ENCODE measurements around the gene FITM1.

Gene FITM1

DNA sequence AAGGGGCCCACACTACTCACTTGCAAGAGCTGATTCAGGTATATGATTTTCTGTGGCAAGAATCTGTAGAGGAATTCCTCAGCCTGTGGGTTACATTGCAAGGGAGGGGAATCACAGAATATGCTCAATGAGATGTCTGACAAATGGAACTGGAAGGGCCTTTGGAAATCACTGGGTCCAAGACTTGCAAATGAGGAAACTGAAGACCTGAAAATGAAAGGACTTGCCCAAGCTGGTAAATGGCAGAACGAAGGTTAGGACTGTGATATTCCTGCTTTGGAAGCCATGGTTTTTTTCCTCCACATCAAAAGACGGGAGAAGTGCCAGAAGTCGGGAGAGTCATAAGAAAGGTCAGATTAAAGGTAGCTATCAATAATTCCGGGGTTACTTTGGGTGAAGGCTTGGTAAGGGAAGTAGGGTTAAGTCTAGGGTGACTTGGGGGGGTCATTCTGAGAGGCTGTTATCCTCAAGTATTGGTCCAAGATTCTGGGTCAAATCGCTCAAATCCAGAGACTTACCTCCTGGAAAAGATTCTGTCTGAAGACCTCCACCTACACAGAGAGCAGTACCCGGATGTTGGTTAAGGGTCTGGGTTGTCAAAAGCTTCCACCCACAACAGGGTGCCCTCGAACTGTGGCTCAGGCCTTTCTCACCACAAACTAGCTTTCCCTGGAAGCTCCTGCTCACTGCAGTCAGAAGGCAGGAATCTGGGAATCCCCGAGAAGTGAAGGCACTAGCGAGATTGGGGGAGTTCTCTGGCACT, 15.4 kb downstream of the FITM1 start:
- Histone ChIP-seq H3K4me3 (ENCODE audit: low read depth, low read length) (peak overlapping the region; percentile 90), H3K27ac (ENCODE audit: low read depth, low read length) (no peak overlapping the region), H3K27me3 (ENCODE audit: control insufficient read depth, insufficient read depth, low read length) (no peaks in the 10 kb centered on the region), H3K4me1 (ENCODE audit: control insufficient read depth, insufficient read depth, low read length) (peaks cover 14% of the 10 kb centered on the region), H3K9ac (ENCODE audit: low read length) (peak overlapping the region; percentile 82), H3K9me3 (ENCODE audit: control insufficient read depth, insufficient read depth, low read depth, low read length) (no peaks in the 10 kb centered on the region), H3K36me3 (ENCODE audit: control insufficient read depth, insufficient read depth, low read length) (peaks cover 31% of the 10 kb centered on the region)

GRCh38 chr14:24146453-24146977, 16.1 kb downstream of the FITM1 start, which contains the start of gene PSME2:
Gene PSME2, minus strand, starts transcription at chr14:24146610. Its CDS starts 29 bp downstream, at chr14:24146581.
- Histone ChIP-seq H3K27ac (ENCODE audit: low read depth, low read length) (peak within 1 kb of the TSS; percentile 38; the same call in 1 of the 2 replicates), H3K27me3 (ENCODE audit: control insufficient read depth, insufficient read depth, low read length) (no peaks in the 10 kb centered on the region), H3K4me3 (ENCODE audit: low read depth, low read length) (peak within 1 kb of the TSS; percentile 90), H3K9ac (ENCODE audit: low read length) (peak within 1 kb of the TSS; percentile 82), H3K9me3 (ENCODE audit: control insufficient read depth, insufficient read depth, low read depth, low read length) (no peaks in the 10 kb centered on the region), H3K36me3 (ENCODE audit: control insufficient read depth, insufficient read depth, low read length) (peaks cover 37% of the 10 kb centered on the region), H3K4me1 (ENCODE audit: control insufficient read depth, insufficient read depth, low read length) (peaks cover 14% of the 10 kb centered on the region)

DNA sequence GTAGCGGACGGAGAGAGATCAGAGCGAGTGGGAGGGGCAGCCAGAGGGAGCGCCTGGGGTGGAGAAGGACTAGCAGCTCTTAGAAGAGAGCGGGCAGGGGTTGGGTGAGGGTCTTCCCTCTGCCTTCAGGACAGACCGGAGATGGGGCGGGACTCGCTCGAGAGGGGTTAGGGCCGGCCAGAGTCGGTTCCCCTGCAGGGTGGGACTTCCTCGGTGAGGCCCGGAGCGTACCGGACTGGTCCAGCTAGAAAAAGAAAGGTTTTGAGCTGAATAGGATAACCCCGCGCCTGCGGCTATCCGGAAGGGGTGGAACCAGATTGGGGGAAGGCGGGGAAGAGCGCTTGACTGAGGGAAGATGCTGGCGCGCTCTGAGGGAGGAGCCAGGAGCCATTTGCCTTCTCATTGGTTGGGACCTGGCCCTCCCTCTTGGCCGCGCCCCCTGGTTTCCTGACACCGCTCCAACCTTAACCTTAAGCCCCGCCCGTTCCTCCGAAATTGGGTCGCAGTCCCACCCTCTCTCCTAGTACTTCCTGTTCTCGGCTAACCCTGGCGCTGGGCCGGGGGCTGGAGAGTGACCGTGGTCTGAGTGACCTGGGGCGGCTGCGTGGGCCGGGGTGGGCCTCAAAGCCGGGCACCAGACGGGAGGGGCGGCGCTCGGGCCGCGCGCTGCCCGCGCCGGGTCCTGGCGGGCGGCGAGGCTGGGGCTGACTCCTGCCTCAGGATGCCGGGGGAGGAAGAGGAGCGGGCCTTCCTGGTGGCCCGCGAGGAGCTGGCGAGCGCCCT, 16.7 kb downstream of the FITM1 start, which contains the start of gene RNF31:
Gene RNF31 (plus strand): TSS at position 521 of the 783 bp plus-strand sequence. CDS start 201 bp downstream, at position 722.
- Histone ChIP-seq H3K4me1 (ENCODE audit: control insufficient read depth, insufficient read depth, low read length) (peaks cover 13% of the 10 kb centered on the region), H3K9me3 (ENCODE audit: control insufficient read depth, insufficient read depth, low read depth, low read length) (no peaks in the 10 kb centered on the region), H3K27me3 (ENCODE audit: control insufficient read depth, insufficient read depth, low read length) (no peaks in the 10 kb centered on the region), H3K9ac (ENCODE audit: low read length) (peak within 1 kb of the TSS; percentile 82), H3K4me3 (ENCODE audit: low read depth, low read length) (peak within 1 kb of the TSS; percentile 90), H3K27ac (ENCODE audit: low read depth, low read length) (peak within 1 kb of the TSS; percentile 38; the same call in 1 of the 2 replicates), H3K36me3 (ENCODE audit: control insufficient read depth, insufficient read depth, low read length) (peaks cover 44% of the 10 kb centered on the region)

DNA sequence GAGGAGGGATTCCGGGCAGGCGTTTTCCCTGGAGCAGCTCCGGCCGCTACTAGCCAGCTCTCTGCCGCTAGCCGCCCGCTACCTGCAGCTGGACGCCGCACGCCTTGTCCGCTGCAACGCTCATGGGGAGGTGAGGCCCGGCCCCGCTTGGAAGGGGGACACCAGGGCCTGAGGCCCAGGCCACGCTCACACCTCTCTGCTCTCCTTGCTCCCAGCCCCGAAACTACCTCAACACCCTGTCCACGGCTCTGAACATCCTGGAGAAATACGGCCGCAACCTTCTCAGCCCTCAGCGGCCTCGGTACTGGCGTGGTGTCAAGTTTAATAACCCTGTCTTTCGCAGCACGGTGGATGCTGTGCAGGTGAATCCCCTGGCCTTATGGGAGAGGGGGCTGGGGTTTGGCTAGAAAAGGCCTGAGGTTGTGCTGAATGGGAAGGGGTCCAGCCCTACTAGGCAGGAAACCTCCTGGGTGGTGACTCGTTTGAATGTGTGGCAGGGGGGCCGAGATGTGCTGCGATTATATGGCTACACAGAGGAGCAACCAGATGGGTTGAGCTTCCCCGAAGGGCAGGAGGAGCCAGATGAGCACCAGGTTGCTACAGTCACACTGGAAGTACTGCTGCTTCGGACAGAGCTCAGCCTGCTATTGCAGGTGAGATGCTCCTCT, 17.4 kb downstream of the FITM1 start:
- H3K4me3 ChIP-seq (ENCODE audit: low read depth, low read length): peak overlapping the region; percentile 90
- H3K27ac ChIP-seq (ENCODE audit: low read depth, low read length): peak overlapping the region; percentile 38; the same call in 1 of the 2 replicates
- H3K9ac ChIP-seq (ENCODE audit: low read length): peak overlapping the region; percentile 82
- peaks cover 49% of the 10 kb centered on the region for H3K36me3 ChIP-seq (ENCODE audit: control insufficient read depth, insufficient read depth, low read length)
- H3K27me3 ChIP-seq (ENCODE audit: control insufficient read depth, insufficient read depth, low read length): no peaks in the 10 kb centered on the region
- H3K9me3 ChIP-seq (ENCODE audit: control insufficient read depth, insufficient read depth, low read depth, low read length): no peaks in the 10 kb centered on the region
- H3K4me1 ChIP-seq (ENCODE audit: control insufficient read depth, insufficient read depth, low read length): peaks cover 12% of the 10 kb centered on the region

GRCh38 chr14:24149302-24149969, 19.0 kb downstream of the FITM1 start:
- H3K27ac ChIP-seq (ENCODE audit: low read depth, low read length): no peak overlapping the region
- no peaks in the 10 kb centered on the region for H3K27me3 ChIP-seq (ENCODE audit: control insufficient read depth, insufficient read depth, low read length)
- peaks cover 43% of the 10 kb centered on the region for H3K36me3 ChIP-seq (ENCODE audit: control insufficient read depth, insufficient read depth, low read length)
- no peak overlapping the region for H3K4me3 ChIP-seq (ENCODE audit: low read depth, low read length)
- H3K4me1 ChIP-seq (ENCODE audit: control insufficient read depth, insufficient read depth, low read length): peaks cover 12% of the 10 kb centered on the region
- no peak overlapping the region for H3K9ac ChIP-seq (ENCODE audit: low read length)
- no peaks in the 10 kb centered on the region for H3K9me3 ChIP-seq (ENCODE audit: control insufficient read depth, insufficient read depth, low read depth, low read length)

- Histone ChIP-seq H3K4me3 (ENCODE audit: low read depth, low read length) (no peak overlapping the region), H3K27ac (ENCODE audit: low read depth, low read length) (no peak overlapping the region), H3K27me3 (ENCODE audit: control insufficient read depth, insufficient read depth, low read length) (no peaks in the 10 kb centered on the region), H3K36me3 (ENCODE audit: control insufficient read depth, insufficient read depth, low read length) (peaks cover 45% of the 10 kb centered on the region), H3K4me1 (ENCODE audit: control insufficient read depth, insufficient read depth, low read length) (peaks cover 12% of the 10 kb centered on the region), H3K9me3 (ENCODE audit: control insufficient read depth, insufficient read depth, low read depth, low read length) (no peaks in the 10 kb centered on the region), H3K9ac (ENCODE audit: low read length) (no peak overlapping the region)
Observed at GRCh38 chr14:24150061-24150460, 19.6 kb downstream of the FITM1 start.

DNA sequence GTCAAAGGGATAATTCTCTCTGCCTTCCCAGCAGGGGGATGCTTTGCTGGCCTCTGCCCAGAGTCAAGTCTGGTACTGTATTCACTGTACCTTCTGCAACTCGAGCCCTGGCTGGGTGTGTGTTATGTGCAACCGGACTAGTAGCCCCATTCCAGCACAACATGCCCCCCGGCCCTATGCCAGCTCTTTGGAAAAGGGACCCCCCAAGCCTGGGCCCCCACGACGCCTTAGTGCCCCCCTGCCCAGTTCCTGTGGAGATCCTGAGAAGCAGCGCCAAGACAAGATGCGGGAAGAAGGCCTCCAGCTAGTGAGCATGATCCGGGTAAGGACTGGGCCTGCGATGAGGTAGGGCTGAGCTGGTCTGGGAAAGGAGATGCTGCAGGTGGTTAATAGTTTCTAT, 20.1 kb downstream of the FITM1 start:
- peaks cover 50% of the 10 kb centered on the region for H3K36me3 ChIP-seq (ENCODE audit: control insufficient read depth, insufficient read depth, low read length)
- no peak overlapping the region for H3K4me3 ChIP-seq (ENCODE audit: low read depth, low read length)

DNA sequence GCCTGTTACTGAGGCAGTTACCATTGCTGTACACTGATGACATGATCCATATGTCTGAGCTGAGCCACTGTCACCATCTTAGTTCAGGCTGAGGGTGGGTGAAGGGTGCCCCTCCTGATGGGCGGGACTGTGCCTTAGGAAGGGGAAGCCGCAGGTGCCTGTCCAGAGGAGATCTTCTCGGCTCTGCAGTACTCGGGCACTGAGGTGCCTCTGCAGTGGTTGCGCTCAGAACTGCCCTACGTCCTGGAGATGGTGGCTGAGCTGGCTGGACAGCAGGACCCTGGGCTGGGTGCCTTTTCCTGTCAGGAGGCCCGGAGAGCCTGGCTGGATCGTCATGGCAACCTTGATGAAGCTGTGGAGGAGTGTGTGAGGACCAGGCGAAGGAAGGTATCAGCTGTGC, 20.5 kb downstream of the FITM1 start:
- no peak overlapping the region for H3K9ac ChIP-seq (ENCODE audit: low read length)
- H3K27ac ChIP-seq (ENCODE audit: low read depth, low read length): no peak overlapping the region
- no peaks in the 10 kb centered on the region for H3K27me3 ChIP-seq (ENCODE audit: control insufficient read depth, insufficient read depth, low read length)
- H3K36me3 ChIP-seq (ENCODE audit: control insufficient read depth, insufficient read depth, low read length): peaks cover 54% of the 10 kb centered on the region
- no peaks in the 10 kb centered on the region for H3K9me3 ChIP-seq (ENCODE audit: control insufficient read depth, insufficient read depth, low read depth, low read length)
- no peak overlapping the region for H3K4me3 ChIP-seq (ENCODE audit: low read depth, low read length)
- H3K4me1 ChIP-seq (ENCODE audit: control insufficient read depth, insufficient read depth, low read length): peaks cover 8% of the 10 kb centered on the region; the same call in 1 of the 2 replicates

More for the DNA sequence above, 20.1 kb downstream of the FITM1 start:
- H3K4me1 ChIP-seq (ENCODE audit: control insufficient read depth, insufficient read depth, low read length): peaks cover 12% of the 10 kb centered on the region
- H3K9ac ChIP-seq (ENCODE audit: low read length): no peak overlapping the region
- no peaks in the 10 kb centered on the region for H3K9me3 ChIP-seq (ENCODE audit: control insufficient read depth, insufficient read depth, low read depth, low read length)
- no peak overlapping the region for H3K27ac ChIP-seq (ENCODE audit: low read depth, low read length)
- no peaks in the 10 kb centered on the region for H3K27me3 ChIP-seq (ENCODE audit: control insufficient read depth, insufficient read depth, low read length)

DNA sequence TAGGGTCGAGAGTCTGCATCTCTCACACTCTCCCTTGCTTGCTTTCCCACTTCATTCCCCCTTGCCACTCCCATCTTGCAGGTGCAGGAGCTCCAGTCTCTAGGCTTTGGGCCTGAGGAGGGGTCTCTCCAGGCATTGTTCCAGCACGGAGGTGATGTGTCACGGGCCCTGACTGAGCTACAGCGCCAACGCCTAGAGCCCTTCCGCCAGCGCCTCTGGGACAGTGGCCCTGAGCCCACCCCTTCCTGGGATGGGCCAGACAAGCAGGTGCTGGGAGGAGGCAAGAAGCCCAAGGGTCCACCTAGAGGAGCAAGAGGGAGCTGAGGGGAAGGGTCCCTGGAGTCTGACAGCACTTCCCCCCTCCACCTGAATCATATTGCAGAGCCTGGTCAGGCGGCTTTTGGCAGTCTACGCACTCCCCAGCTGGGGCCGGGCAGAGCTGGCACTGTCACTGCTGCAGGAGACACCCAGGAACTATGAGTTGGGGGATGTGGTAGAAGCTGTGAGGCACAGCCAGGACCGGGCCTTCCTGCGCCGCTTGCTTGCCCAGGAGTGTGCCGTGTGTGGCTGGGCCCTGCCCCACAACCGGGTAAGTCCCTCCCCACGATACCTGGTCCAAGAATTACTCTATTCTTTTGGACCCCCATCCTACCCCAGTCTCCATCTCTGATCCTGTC, 21.1 kb downstream of the FITM1 start:
- H3K4me1 ChIP-seq (ENCODE audit: control insufficient read depth, insufficient read depth, low read length): peaks cover 8% of the 10 kb centered on the region; the same call in 1 of the 2 replicates
- H3K27ac ChIP-seq (ENCODE audit: low read depth, low read length): no peak overlapping the region
- no peaks in the 10 kb centered on the region for H3K27me3 ChIP-seq (ENCODE audit: control insufficient read depth, insufficient read depth, low read length)
- H3K4me3 ChIP-seq (ENCODE audit: low read depth, low read length): no peak overlapping the region
- no peak overlapping the region for H3K9ac ChIP-seq (ENCODE audit: low read length)
- peaks cover 55% of the 10 kb centered on the region for H3K36me3 ChIP-seq (ENCODE audit: control insufficient read depth, insufficient read depth, low read length)
- H3K9me3 ChIP-seq (ENCODE audit: control insufficient read depth, insufficient read depth, low read depth, low read length): no peaks in the 10 kb centered on the region

DNA sequence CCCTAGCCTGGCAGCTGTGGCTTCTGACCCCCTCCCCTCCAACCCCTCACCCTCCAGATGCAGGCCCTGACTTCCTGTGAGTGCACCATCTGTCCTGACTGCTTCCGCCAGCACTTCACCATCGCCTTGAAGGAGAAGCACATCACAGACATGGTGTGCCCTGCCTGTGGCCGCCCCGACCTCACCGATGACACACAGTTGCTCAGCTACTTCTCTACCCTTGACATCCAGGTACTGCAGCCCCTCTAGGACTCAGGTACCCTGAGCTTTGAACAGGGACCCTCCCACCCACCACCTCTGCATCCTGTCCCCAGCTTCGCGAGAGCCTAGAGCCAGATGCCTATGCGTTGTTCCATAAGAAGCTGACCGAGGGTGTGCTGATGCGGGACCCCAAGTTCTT, 24.6 kb downstream of the FITM1 start:
- no peaks in the 10 kb centered on the region for H3K27me3 ChIP-seq (ENCODE audit: control insufficient read depth, insufficient read depth, low read length)
- no peak overlapping the region for H3K4me3 ChIP-seq (ENCODE audit: low read depth, low read length)
- H3K9ac ChIP-seq (ENCODE audit: low read length): no peak overlapping the region
- no peaks in the 10 kb centered on the region for H3K4me1 ChIP-seq (ENCODE audit: control insufficient read depth, insufficient read depth, low read length)
- no peak overlapping the region for H3K27ac ChIP-seq (ENCODE audit: low read depth, low read length)
- H3K9me3 ChIP-seq (ENCODE audit: control insufficient read depth, insufficient read depth, low read depth, low read length): no peaks in the 10 kb centered on the region
- H3K36me3 ChIP-seq (ENCODE audit: control insufficient read depth, insufficient read depth, low read length): peaks cover 71% of the 10 kb centered on the region

Data from HUES6 (cell line).